Fibroblast of skin of left quadriceps (primary cell): ENCODE measurements around the gene STK36.
A peak's percentile ranks its signal among the peaks of the same experiment; 100 is the strongest.

ENCODE experiments used
- DNase-seq, 2 experiments: peaks; one replicate each; pipeline ENCODE4 v3.0.0-alpha.2; 2013; ENCODE audit warnings: low read depth in 2 of 2

STK36 gene

DNA sequence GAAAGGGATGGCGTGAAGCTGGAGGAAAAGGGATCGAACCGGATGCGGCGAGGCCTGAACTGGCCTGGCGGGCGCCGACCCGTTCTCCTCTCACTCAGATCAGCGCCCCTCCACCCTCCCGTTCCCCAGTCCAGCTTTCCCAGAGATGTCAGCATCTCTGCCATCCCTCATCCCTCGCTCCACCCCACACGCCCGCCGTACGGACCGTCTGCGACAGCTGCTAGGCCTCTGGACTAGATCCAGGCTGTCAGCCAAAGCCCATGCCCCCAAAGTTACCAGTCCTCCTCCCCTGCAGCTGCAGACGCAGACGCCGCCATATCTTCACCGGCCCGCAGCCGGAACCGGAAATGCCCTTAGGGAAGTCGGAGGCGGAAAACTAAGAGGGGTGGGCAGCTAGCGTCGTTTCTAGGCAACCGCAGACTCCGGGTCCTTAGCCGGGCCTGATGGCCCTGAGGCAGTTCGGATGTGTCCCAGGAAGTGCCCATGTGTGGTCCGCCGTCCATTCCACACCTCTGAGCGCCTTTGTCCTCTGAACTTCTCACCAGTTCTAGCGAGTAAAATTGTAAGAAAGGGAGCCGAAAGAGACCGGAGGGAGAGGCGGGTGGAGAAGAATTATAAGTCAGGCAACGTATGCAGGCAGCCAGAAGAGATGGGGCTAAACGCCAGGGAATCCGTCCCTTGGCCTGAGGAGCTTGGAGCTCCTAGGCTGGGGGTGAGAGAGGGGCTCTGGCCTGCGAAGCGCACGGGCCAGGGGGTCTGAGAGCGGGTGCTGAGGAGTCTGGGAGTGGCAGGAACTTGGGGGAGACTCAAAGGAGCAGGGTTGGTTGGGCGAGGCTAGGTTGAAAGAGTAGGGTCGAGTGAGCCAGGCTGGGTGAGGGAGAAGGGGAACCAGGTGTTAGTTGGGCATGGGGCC, at the start of gene STK36, which contains the start of gene RNF25:
Gene STK36, plus strand, starts transcription at position 433 of the 913 bp plus-strand sequence. CDS start 744 bp downstream, outside the sequence.
Gene RNF25, minus strand, starts transcription at position 349 of the 913 bp plus-strand sequence. Its CDS starts 32 bp downstream, at position 317.
- DNase-seq, result peak; percentile 64 to 72

GRCh38 chr2:218622606-218623365, 49.1 kb upstream of the STK36 start:
- DNase-seq, result peak; percentile 7 to 8

- no peak for DNase-seq
Observed at GRCh38 chr2:218623366-218623705, 48.5 kb upstream of the STK36 start.

DNA sequence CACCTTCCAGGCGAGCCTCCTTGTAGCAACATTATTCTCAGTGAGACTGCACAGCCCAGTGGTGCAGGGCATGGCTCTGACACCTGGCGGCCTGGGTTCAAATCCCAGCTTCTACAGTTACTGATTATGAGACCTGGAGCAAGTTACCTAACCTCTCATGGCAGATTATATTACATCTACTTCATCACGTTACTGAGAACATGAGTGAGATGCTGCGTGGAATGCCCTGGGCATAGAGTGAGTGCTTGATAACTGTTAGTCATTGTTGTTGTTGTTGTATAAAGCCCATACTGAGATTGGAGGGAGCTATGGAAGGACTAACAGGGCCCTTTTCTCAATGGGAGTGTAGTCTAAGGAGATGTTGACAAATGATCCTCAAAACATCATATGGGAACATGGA, 45.5 kb upstream of the STK36 start:
- DNase-seq, result no peak

DNA sequence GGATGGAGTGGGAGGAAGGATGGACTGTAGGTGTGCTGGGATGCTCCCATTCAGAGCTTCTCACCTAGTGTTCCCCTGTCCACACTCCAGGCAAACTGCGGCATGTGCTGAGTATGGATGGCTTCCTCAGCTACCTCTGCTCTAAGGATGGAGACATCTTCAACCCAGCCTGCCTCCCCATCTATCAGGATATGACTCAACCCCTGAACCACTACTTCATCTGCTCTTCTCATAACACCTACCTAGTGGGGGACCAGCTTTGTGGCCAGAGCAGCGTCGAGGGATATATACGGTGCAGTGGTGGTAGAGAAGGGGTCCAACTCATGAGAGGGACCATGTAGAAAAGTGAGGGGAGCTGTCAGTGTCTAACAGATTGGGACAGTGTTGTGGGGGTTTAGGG, 43.9 kb upstream of the STK36 start:
- no peak for DNase-seq

GRCh38 chr2:218631837-218632236, 40.0 kb upstream of the STK36 start:
- peak; percentile 7 to 16 for DNase-seq

- DNase-seq, result no peak
Observed at GRCh38 chr2:218635719-218636118, 36.2 kb upstream of the STK36 start.

- no peak for DNase-seq
Observed at GRCh38 chr2:218638372-218638771, 33.5 kb upstream of the STK36 start.

DNA sequence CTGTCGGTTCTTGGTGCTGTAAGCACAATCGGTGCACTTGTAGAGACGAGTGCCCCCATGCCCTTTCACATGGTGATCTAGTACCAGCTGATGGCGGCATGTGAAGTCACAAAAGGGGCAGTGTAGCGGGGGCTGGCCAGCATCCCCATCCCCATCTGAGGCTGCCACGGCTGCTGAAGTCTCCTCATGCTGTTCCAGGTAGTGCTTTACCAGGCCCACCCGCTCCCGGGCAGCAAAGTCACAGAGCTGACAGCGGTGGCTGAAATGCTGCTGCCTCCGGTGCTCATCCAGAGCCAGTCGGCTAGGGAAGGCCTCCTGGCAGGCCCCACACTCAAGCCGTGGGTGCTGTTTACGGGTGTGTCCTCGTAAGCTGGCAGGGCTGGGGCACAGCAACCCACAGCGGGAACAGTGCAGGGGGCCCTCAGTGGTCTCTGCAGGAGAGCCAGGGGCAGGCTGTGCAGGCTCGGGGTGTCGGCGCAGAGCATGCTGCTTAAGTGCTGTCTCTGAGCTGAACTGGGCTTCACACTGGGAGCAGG, 29.7 kb upstream of the STK36 start:
- no peak for DNase-seq

- DNase-seq, result no peak
Observed at GRCh38 chr2:218642786-218643185, 29.1 kb upstream of the STK36 start.

- no peak for DNase-seq
Observed at GRCh38 chr2:218643751-218644310, 28.1 kb upstream of the STK36 start.

DNA sequence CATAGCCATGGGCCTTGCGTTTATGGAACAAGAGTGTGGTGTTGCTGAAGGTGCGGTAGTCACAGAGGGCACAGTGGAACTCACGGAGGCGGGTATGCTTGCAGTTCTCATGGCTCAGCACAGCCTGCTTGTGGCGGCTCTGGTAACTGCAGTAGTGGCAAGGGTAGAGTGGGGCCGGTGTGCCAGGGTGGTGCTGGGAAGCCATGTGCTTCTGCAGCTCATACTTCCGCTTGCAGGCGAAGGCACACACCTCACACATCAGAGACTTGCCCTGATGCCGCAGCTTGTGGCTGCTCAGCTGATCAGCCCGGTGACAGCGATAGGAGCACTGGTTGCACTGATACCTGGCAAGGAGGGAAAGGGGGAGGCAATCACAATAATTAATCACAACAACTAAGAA, 27.2 kb upstream of the STK36 start:
- no peak for DNase-seq

DNA sequence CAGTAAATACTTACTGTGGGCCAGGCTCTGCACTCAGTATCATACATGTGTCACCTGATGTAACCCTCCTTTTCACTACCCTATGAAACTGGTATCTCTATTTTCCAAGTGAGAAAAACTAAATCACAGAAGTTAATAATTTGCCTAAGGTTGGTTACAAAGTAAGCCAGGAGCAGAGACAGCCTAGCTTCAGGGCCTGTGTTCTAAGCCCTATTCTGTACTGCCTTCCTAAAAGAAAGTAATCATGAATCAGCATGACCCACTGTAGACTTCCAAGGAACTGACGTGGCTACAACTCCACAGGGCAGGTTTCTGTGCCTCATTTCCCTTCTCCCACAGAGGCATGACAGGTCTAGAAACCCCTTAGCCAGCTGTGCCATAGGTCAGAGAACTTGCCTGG, 26.8 kb upstream of the STK36 start:
- no peak for DNase-seq

GRCh38 chr2:218648088-218648786, 23.6 kb upstream of the STK36 start:
- DNase-seq, result peak; percentile 18 to 21

DNA sequence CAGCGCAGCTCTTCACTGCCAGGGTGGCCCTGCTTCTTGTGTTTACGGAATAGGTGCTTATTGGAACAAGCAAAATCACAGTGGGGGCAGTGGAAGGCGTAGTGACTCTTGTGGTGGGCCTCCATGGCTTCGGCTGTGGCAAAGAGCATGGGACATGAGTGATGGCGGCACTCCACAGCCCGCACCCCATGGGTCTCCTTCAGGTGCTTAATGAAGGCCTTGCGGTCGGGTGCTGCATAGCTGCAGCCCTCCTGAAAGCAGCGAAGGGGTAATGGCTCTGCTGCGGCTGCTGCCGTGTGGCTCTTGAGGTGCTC, 23.1 kb upstream of the STK36 start:
- no peak for DNase-seq

- DNase-seq, result no peak
Observed at GRCh38 chr2:218655751-218656150, 16.1 kb upstream of the STK36 start.

- no peak for DNase-seq
Observed at GRCh38 chr2:218658671-218659257, 13.1 kb upstream of the STK36 start.

GRCh38 chr2:218659258-218659987, 12.5 kb upstream of the STK36 start, which contains the start of the genes BCS1L and ZNF142:
BCS1L (plus strand) TSS chr2:218659683; CDS start chr2:218660988, 1,305 bp downstream.
ZNF142 (minus strand) TSS chr2:218659623; CDS start chr2:218656429, 3,194 bp downstream.
- peak; percentile 66 to 69 for DNase-seq

GRCh38 chr2:218659988-218660358, 11.9 kb upstream of the STK36 start:
- no peak for DNase-seq

DNA sequence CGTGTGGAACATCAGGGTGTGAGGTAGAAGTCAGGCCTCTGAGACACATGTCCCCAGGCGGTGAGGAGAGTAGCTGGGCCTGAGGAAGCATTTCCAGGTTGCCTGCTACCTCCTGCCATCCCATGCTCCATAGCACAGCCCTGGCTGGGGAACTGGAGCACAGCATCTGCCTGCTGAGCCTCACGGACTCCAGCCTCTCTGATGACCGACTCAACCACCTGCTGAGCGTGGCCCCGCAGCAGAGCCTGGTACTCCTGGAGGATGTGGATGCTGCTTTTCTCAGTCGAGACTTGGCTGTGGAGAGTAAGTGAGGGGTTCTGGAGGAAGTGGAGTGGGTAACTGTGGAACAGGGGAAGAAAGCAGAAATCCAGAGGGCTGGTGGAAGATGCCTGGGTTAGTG, 9.5 kb upstream of the STK36 start:
- no peak for DNase-seq
